Astrocyte (in vitro differentiated cells and primary cell): ENCODE data around the gene TRIO.

ENCODE experiments used
- CTCF ChIP-seq: IDR thresholded peaks from 2 replicates; pipeline ENCODE4 v1.5.1; 2011; ENCODE audit warnings: low read depth, mild to moderate bottlenecking, inconsistent platforms, low read length, moderate library complexity; ENCODE audit not compliant: insufficient read depth
- EZH2 ChIP-seq: IDR thresholded peaks from 2 replicates; pipeline ENCODE4 v1.6.1; 2012; ENCODE audit warnings: mild to moderate bottlenecking, low read length, inconsistent platforms; ENCODE audit not compliant: insufficient read depth

- TF ChIP-seq CTCF: no peak
- no peak for TF ChIP-seq EZH2
These were observed 278.7 kb downstream of the TRIO start for GRCh38 chr5:14421851-14422250.
